AG04450 (cell line): ENCODE measurements around the gene LMO2. TPM values are rescaled to one million over a fixed set of nuclear protein-coding genes. Genes with fewer than 3 reads are reported as not detected.

Source experiments
- CTCF ChIA-PET: fragments of 300-600, 350-600 bp; formaldehyde crosslinking; extraction: SDS; loops from one replicate; lab custom pipeline; 2022; ENCODE audit warnings: antibody characterized with exemption, inconsistent platforms; lab: Charles Lee
- POLR2A ChIA-PET: fragments of 350-600 bp; formaldehyde crosslinking; extraction: SDS; loops from one replicate; lab custom pipeline; 2021; ENCODE audit warnings: antibody characterized with exemption, inconsistent platforms; lab: Yijun Ruan, JAX
- DNase-seq: peaks from one replicate; pipeline ENCODE4 v3.0.0-alpha.2; 2011; ENCODE audit warnings: low read depth, low spot score
- H3K27ac ChIP-seq: one replicate; pipeline ENCODE4 v1.5.1; 2012; ENCODE audit warnings: low read depth, low read length, control low read depth
- H3K27me3 ChIP-seq: one replicate; pipeline ENCODE4 v1.6.0; 2012; ENCODE audit warnings: low read length; ENCODE audit not compliant: control insufficient read depth, insufficient read depth
- H3K4me3 ChIP-seq: 2 replicates; pipeline ENCODE4 v1.5.1; 2011; ENCODE audit warnings: mild to moderate bottlenecking, low read depth, low read length, control low read depth
- H3K9me3 ChIP-seq: 2 replicates; pipeline ENCODE4 v1.5.1; 2012; ENCODE audit warnings: low read length; ENCODE audit not compliant: control insufficient read depth, insufficient read depth
- polyA plus RNA-seq: library from polyadenylated mRNA; depleted of rRNA; stranded (reverse); fragments of >200 nt; gene quantifications from 2 replicates; pipeline ENCODE4 v1.2.3, GENCODE V29; 2011
- TF ChIP-seq, protein P1 (sequence below): IDR thresholded peaks from 2 replicates; pipeline ENCODE4 v1.5.1; 2011; ENCODE audit warnings: low read depth, low read length, control low read depth, inconsistent platforms

LMO2 gene
- polyA plus RNA-seq, 1 experiment, result 0.05 TPM

DNA sequence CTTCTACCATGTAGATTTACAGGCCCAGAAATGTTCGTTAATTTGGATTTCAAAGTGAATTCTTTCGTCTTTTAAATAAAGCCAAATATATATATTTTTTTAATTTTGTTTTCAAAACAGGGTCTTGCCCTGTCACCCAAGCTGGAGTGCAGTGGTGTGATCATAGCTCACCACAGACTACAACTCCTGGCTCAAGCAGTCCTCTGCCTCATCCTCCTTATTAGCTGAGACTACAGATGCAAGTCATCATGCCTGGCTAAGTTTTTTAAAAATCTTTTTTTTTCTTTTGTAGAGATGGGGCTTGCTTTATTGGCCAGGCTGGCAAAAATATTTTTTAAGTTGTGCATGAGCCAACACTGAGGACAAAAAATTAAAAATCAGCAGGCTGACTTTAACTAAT, 5.0 kb upstream of the LMO2 start:
- H3K4me3 ChIP-seq, result no peak overlapping the region
- ChIA-PET POLR2A (no interaction called here), CTCF (no interaction called here)
- H3K27me3 ChIP-seq, result peaks cover 22% of the 10 kb centered on the region
- H3K9me3 ChIP-seq, result no peaks in the 10 kb centered on the region; the same call in 1 of the 2 replicates
- TF ChIP-seq, protein P1, sequence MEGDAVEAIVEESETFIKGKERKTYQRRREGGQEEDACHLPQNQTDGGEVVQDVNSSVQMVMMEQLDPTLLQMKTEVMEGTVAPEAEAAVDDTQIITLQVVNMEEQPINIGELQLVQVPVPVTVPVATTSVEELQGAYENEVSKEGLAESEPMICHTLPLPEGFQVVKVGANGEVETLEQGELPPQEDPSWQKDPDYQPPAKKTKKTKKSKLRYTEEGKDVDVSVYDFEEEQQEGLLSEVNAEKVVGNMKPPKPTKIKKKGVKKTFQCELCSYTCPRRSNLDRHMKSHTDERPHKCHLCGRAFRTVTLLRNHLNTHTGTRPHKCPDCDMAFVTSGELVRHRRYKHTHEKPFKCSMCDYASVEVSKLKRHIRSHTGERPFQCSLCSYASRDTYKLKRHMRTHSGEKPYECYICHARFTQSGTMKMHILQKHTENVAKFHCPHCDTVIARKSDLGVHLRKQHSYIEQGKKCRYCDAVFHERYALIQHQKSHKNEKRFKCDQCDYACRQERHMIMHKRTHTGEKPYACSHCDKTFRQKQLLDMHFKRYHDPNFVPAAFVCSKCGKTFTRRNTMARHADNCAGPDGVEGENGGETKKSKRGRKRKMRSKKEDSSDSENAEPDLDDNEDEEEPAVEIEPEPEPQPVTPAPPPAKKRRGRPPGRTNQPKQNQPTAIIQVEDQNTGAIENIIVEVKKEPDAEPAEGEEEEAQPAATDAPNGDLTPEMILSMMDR, result no peak
- no peak overlapping the region for H3K27ac ChIP-seq
- no peak for DNase-seq

DNA sequence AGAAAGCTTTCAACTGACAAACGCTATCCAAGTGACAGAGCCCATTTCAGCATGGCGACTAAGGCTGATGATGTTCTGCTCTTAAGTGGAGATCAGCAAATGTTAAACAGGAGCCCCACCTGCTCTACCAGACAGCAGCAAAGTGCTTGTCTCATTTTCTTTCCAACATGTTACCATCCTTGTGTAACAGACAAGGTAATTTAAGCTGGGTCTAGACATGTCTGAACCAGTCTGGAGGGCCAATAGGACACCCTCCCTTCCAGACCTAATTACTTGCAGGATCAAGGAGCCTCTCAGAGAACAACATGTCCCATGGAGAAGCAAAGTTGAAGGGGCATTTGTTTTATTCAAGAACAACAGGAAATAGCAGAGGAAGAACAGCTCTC, 3.9 kb upstream of the LMO2 start:
- Histone ChIP-seq H3K9me3 (no peaks in the 10 kb centered on the region; the same call in 1 of the 2 replicates), H3K4me3 (no peak overlapping the region), H3K27me3 (peaks cover 24% of the 10 kb centered on the region), H3K27ac (no peak overlapping the region)
- CTCF ChIA-PET, result no interaction called here
- TF ChIP-seq, protein P1, result no peak
- no peak for DNase-seq
- POLR2A ChIA-PET, result no interaction called here

DNA sequence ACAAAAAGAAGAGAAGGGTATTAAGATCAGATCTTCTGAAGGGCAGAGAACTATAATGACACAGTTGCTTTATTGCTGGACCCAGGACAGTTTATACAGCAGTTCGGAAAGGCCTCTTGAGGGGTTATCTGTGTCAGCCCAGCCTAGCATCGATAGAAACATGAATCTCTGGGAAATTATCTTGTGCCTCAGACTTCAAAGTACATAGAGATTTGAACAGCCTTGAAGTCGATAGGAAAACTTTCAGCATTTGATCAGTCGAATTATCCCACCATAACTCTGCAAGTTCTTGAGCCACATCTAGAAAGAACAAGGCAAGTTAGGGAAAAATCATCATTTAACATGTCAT, 2.5 kb upstream of the LMO2 start:
- Histone ChIP-seq H3K27ac (no peak overlapping the region), H3K27me3 (peaks cover 24% of the 10 kb centered on the region), H3K4me3 (no peak overlapping the region), H3K9me3 (no peaks in the 10 kb centered on the region; the same call in 1 of the 2 replicates)
- no peak for DNase-seq
- POLR2A ChIA-PET, result no interaction called here
- CTCF ChIA-PET, result interaction anchor here (0.6 kb wide), 1 partner anchor 103 kb away, joined by 3 read pairs; no protein-coding TSS in a partner anchor
- TF ChIP-seq, protein P1, result no peak

DNA sequence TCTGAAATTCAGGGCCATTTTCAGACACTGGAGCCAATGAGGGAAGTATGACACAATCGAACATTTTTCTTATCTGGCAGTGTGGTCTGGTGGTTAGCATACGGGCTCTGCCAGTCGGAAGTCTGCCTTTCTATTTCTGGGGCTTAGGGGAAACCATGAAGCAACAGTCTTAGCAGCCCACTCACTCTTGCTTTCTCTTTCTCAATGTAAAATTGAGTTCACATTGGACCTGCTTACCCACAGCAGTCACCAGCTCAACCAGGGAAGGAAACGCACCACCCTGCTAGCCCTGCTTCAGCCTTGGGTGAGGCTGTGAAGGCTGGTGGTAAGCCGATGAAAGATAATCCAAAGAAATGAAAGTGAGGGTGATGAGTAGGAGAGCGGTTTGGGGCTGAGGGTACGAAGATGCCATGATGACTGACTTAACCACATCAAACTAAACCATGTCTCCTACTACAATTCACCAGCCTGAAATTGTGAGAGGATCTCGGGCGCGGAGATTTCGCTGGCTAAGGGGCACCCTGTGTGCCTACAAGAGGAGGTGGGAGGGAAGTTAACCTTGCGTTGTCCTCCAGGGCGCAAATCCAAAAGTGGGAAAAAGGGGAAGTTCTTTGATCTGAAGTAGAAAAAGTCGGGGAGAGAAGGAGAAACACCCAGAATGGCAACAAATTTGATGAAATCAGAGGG, 2.0 kb upstream of the LMO2 start:
- no peak overlapping the region for H3K27ac ChIP-seq
- TF ChIP-seq, protein P1, result no peak
- no peak for DNase-seq
- ChIA-PET POLR2A (no interaction called here), CTCF (no interaction called here)
- no peaks in the 10 kb centered on the region; the same call in 1 of the 2 replicates for H3K9me3 ChIP-seq
- H3K27me3 ChIP-seq, result peaks cover 24% of the 10 kb centered on the region
- no peak overlapping the region for H3K4me3 ChIP-seq

DNA sequence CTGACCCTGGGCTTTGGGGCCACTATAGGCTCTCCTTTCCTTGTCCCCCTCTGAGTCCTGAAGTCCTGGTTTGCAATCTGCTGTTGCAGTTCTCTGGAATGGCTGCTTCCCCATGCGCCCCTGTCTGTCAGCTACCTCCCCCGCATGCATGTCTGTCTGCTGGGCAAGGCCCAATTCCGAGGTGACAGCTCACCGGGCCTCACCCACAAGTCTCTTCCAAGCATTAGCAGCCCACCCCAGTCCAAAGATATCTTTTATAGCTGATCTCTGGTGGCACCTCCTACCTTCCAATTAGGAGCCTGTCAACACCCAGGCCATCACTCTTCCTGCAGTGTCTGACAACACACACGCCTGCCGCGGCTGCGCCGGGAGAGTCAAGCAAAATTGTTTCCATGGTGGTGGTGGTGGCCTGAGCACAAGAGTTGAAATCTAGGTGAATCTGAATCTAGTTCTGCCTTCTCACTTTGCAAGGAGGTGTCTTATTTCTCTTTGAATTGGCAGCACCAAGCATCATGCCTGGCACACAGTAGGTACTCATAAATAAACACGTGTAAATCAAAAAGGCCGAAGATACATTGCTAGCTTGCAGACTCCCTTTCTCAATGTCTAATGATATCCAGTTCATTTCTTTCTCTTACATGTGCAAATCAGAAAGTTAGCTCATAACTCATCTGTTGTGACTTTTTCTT, 1.2 kb upstream of the LMO2 start:
- ChIA-PET POLR2A (no interaction called here), CTCF (no interaction called here)
- H3K27me3 ChIP-seq, result peaks cover 27% of the 10 kb centered on the region
- no peak for DNase-seq
- no peaks in the 10 kb centered on the region; the same call in 1 of the 2 replicates for H3K9me3 ChIP-seq
- no peak overlapping the region for H3K27ac ChIP-seq
- H3K4me3 ChIP-seq, result no peak overlapping the region
- TF ChIP-seq, protein P1, result no peak
